ENCODE results near the gene PLEKHG3. TPM values are rescaled to one million over a fixed set of nuclear protein-coding genes. Genes with fewer than 3 reads are reported as not detected.
A peak's percentile ranks its signal among the peaks of the same experiment; 100 is the strongest.

PLEKHG3 gene
- total RNA-seq, 1 donor from 2014 or later = 81.0 TPM

DNA sequence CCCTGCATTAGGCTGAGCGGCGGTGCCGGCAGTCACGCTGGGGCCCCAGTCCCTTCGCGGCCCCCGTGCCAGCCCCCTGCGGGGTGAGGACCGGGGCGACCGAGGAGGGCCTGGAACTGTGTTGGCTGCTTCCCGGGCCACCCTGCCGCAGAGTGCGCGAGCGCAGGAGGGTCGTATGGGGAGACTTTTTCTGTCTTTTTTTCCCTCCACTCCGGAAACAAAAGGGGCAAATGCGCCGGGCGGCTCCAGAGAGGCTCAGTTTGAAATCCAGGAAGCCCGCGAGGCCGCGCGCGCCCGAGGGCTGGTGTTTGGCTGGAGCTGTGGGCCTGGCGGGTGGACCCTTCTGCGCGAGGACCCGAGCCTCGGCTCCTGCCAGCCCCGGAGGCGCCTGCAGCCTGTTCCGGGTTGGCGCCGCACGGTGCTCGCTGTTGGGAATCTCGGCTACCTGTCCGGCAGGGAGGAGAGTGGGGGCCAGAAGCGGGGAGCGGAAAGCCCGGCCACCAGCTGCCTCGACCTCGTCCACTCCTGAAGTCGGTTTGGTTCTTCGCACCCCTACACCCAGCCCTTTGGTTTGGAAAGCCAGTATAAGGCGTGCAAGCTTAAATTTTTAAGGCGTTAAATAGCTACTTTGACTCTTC lies 638 bp downstream of the PLEKHG3 start:
- peak; percentile 30 for DNase-seq (ENCODE audit: low spot score, unreplicated experiment)
- H3K27ac Mint-ChIP-seq = peak overlapping the region; percentile 93
- peak overlapping the region; percentile 84 for H3K4me3 Mint-ChIP-seq (ENCODE audit: low read depth)
- peaks cover 24% of the 10 kb centered on the region for H3K27me3 Mint-ChIP-seq
- no peaks in the 10 kb centered on the region for H3K36me3 Mint-ChIP-seq (ENCODE audit: insufficient read depth)
- TF ChIP-seq, protein P1, sequence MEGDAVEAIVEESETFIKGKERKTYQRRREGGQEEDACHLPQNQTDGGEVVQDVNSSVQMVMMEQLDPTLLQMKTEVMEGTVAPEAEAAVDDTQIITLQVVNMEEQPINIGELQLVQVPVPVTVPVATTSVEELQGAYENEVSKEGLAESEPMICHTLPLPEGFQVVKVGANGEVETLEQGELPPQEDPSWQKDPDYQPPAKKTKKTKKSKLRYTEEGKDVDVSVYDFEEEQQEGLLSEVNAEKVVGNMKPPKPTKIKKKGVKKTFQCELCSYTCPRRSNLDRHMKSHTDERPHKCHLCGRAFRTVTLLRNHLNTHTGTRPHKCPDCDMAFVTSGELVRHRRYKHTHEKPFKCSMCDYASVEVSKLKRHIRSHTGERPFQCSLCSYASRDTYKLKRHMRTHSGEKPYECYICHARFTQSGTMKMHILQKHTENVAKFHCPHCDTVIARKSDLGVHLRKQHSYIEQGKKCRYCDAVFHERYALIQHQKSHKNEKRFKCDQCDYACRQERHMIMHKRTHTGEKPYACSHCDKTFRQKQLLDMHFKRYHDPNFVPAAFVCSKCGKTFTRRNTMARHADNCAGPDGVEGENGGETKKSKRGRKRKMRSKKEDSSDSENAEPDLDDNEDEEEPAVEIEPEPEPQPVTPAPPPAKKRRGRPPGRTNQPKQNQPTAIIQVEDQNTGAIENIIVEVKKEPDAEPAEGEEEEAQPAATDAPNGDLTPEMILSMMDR (IDR thresholded peaks at IDR 0.05; ENCODE audit: unreplicated experiment) = no peak
- no peaks in the 10 kb centered on the region for H3K9me3 Mint-ChIP-seq (ENCODE audit: low read depth)
- peaks cover 56% of the 10 kb centered on the region for H3K4me1 Mint-ChIP-seq (ENCODE audit: low read depth)

DNA sequence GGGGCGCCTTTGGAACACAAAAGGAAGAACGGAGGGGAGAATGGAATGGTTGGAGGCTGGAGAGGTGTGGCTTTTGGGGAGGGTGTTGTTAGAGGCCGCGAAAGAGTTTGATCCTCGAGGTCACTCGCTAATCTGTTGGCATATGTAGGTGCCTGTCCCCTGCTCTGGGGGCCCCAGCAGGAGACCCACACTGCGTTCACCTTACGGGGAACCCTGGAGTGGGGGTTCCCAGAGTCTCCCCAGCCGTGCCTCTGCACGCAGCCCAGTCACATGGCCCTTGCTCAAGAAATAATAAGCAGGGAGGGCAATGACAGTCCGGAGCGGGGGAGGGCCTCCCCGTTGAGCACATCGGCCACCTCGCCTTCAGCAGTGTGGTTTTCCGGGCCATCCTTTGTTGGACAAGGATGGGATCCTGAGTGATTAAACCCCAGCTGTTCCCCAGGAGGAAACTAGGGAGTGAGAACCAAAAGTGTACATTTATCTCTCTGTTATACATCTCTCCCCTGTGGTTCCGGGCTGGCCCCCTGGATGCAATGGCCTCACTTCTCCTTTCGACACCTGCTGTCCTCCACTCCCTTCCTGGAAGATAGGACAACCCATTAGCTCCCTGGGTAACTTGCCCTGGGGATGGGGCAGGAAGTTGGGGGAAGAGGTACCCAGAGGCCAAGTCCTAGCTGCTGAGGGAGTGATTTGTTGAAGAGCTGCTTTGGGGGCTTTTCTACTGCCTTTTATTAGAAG lies 1.3 kb downstream of the PLEKHG3 start:
- Mint-ChIP-seq H3K36me3 (ENCODE audit: insufficient read depth) (no peaks in the 10 kb centered on the region), H3K9me3 (ENCODE audit: low read depth) (no peaks in the 10 kb centered on the region), H3K27me3 (peaks cover 19% of the 10 kb centered on the region), H3K27ac (peak overlapping the region; percentile 93), H3K4me1 (ENCODE audit: low read depth) (peaks cover 56% of the 10 kb centered on the region), H3K4me3 (ENCODE audit: low read depth) (peak overlapping the region; percentile 84)
- DNase-seq (ENCODE audit: low spot score, unreplicated experiment) = no peak
- TF ChIP-seq, protein P1 (IDR thresholded peaks at IDR 0.05; ENCODE audit: unreplicated experiment) = no peak

DNA sequence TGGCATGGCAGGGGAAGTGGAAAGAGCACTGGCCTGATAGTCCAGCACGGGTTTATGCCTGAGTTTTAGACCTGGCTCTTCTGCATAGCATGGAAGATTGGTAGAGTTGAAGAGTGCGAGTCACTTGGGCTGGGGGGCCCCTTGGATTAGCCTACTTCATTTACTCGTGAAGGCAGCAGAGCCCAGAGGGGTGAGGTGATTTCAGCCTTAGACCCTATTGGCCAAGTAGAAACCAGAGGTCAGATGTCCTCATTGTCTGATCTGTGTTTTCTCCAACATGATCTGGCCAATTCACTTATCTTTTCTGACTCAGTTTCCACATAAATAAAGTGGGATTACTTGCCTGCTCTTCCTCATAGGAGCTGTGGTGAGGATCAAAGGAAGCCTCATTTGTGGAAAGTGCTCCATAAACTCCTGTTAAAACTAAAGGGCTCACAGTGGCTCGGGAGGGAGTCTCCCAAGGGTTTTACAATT lies 1.9 kb downstream of the PLEKHG3 start:
- Mint-ChIP-seq H3K9me3 (ENCODE audit: low read depth) (no peaks in the 10 kb centered on the region), H3K4me3 (ENCODE audit: low read depth) (peak overlapping the region; percentile 84), H3K27me3 (peaks cover 14% of the 10 kb centered on the region), H3K4me1 (ENCODE audit: low read depth) (peaks cover 56% of the 10 kb centered on the region), H3K27ac (peak overlapping the region; percentile 93), H3K36me3 (ENCODE audit: insufficient read depth) (no peaks in the 10 kb centered on the region)
- TF ChIP-seq, protein P1 (IDR thresholded peaks at IDR 0.05; ENCODE audit: unreplicated experiment) = no peak
- no peak for DNase-seq (ENCODE audit: low spot score, unreplicated experiment)

DNA sequence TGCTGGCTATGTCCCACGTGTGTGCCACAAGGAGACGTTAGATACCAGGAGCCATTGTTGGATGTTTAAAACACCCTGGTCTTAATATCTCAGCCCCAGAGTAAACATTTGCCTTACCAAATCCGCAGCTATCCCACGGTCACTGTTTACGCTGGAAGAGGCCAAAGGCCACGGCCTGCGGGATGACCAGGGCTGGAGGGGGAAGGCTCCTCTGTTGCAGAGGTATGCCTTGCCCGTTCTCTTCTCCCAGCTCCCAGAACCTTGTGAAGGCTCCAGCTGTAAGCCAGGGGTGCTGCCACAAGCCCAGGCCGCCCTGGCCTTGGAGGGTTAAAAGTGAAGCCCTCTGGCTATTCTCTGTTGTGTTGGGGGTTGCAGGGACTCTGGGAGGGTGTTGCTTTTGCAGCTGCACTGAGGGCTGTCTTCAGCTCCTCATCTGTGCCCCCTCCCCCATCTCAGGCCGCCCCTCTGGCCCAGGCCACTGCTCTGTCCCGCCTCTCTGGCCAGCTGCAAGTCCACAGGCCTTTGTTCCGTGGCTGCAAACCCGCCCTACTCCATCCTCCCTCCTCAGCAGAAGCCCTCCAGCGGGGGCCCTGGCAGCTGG lies 2.5 kb downstream of the PLEKHG3 start:
- H3K36me3 Mint-ChIP-seq (ENCODE audit: insufficient read depth) = no peaks in the 10 kb centered on the region
- DNase-seq (ENCODE audit: low spot score, unreplicated experiment) = no peak
- H3K27ac Mint-ChIP-seq = peak overlapping the region; percentile 85
- peaks cover 9% of the 10 kb centered on the region for H3K27me3 Mint-ChIP-seq
- H3K4me1 Mint-ChIP-seq (ENCODE audit: low read depth) = peaks cover 56% of the 10 kb centered on the region
- H3K9me3 Mint-ChIP-seq (ENCODE audit: low read depth) = no peaks in the 10 kb centered on the region
- H3K4me3 Mint-ChIP-seq (ENCODE audit: low read depth) = peak overlapping the region; percentile 84
- TF ChIP-seq, protein P1 (IDR thresholded peaks at IDR 0.05; ENCODE audit: unreplicated experiment) = no peak

DNA sequence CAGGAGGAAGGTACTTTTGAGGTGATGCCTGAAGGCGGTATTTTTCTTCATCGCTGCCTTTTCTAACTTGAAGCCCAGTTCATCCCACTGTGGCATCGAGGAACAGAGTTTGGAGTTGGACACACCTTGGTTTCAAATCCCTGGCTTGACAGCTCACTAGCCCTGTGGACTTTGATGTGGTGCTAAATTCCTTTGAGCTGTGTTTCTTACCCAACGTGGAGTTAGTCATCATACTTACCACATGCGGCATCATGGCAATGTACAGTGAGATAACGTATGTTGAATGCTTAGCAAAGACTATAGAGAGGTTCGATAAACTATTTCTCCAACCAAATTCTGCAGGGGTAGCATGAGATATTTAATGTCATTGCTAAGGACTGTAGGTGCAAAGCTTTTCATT lies 3.4 kb downstream of the PLEKHG3 start:
- H3K4me1 Mint-ChIP-seq (ENCODE audit: low read depth) = peaks cover 55% of the 10 kb centered on the region
- TF ChIP-seq, protein P1 (IDR thresholded peaks at IDR 0.05; ENCODE audit: unreplicated experiment) = no peak
- H3K4me3 Mint-ChIP-seq (ENCODE audit: low read depth) = peak overlapping the region; percentile 84
- DNase-seq (ENCODE audit: low spot score, unreplicated experiment) = no peak
- H3K9me3 Mint-ChIP-seq (ENCODE audit: low read depth) = peaks cover 7% of the 10 kb centered on the region
- H3K36me3 Mint-ChIP-seq (ENCODE audit: insufficient read depth) = peaks cover 4% of the 10 kb centered on the region
- peaks cover 2% of the 10 kb centered on the region for H3K27me3 Mint-ChIP-seq
- peak overlapping the region; percentile 85 for H3K27ac Mint-ChIP-seq
